HG03469 (cell line): ENCODE data around the gene TMEM269.

Experiments
- ATAC-seq: cut with Tn5 transposase; IDR thresholded peaks from one replicate; pipeline ENCODE4 v1.9.1; 2021; ENCODE audit warnings: mild to moderate bottlenecking, moderate library complexity, moderate number of reproducible peaks; ENCODE audit not compliant: unreplicated experiment

Gene TMEM269, protein sequence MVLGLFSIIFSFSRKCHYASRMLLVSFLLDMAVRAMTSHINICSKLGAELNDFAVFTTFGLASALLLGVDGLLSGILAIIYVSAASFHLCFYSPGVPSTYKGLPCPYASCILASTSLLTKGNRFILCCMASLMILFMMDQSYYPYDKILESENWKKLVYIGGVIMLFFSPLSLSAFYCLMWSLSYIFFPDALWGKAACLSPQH

DNA sequence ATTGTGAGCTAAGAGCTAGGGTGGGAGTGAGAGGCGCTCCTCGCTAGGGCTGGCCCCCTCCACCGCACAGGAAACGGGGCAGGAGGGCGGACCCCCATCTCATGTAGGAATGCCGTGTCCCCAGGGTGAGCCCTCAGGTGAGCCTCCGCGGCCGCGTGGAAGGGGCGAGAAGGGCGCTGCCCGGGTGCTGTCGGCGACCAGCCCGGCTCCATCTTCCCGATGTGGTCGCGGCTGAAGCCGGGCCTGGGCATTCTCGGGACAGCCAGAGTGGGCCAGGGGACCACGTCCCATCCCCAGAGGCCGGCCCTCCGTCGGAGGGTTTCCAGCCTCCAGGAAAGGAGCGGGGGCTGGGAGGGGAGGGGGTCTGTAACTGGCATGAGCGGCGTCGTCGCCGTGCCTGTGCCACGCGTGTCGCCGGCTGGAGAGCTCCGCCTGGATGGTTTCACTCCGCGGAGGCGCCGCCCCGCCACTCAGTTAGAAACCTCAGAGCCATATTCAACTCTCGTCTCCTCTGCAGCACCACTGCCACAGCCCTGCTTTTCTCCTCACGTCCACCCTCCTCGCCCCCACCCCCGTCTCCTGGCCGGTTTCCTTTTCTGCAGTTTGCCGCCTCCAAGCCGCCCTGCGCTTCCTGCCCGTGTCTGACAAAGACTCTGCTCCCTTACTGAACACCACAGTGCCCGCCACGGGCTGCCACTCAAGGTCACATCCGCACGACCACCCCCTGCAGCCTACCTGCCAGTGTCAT lies at the start of gene TMEM269:
TMEM269 (plus strand) TSS at position 46 of the 748 bp plus-strand sequence. CDS start 4,903 bp downstream, outside the sequence.
- ATAC-seq, result no peak

DNA sequence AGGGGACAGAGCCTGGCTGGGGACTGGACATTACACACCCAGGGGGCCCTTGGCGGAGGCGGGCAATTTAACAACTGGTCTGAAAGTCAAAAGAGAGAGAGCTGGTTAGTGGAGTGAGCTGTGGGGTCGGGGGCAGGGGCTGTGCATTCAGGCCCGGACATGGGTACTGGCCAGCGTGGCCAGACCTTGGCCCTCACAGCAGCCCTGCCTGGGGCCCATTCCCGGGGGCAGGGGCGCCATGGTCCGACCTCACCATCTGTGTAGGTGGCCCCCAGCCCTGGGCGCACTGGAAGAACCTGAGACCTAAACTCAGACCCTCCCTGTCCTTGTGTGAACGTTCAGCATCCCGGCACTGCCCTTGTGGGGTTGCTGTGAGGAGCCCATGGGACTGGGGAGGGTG lies 49.7 kb upstream of the TMEM269 start:
- no peak for ATAC-seq

DNA sequence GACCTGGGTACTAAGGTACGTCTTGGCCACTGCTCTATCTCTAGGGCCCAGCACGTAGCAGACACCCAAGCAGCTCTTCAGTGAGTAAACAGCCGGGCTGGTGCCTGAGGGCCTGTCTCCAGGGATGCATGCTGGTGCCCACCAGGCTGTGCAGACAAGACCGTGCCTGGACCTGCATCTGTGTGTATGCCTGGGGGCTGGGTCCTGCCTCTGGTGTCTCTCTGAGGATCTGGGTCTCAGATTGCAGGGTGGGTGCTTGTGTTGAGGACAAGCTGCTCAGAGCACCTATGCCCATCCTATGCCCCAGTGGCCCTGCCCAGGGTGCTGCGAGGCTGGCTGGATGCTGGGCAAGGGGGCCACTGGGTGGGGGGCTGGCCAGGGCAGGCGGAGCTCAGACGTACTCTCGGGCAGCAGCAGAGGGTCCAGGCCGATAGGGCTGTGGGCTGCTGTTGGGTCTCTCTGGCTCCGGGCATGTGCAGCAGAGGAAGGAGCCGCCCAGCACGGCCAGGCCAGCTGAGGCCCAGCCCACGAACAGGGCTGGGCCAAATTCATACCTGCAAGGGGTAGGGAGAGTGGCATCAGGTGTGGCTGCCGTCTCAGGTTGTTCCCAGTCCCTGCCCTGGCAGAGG lies 49.2 kb upstream of the TMEM269 start:
- no peak for ATAC-seq

DNA sequence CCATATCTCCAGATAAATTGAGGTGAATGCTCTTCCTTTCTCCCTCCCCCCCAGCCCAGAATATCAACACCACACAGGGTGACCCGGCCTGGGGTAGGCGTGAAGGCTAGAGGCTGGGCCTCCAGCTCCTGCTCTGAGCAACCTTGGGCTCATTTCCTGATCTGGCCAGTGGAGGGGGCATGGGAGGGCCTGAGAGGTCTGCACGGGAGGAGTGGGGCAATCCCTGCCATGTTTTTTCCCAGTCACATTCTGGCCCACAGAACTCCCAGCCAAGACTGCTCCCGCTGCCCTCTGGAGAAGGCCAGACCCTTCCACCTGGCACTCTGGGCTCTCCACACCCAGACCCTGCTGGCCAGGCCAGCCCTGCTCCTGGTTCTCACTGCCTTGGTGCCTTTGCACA lies 48.6 kb upstream of the TMEM269 start:
- no peak for ATAC-seq

DNA sequence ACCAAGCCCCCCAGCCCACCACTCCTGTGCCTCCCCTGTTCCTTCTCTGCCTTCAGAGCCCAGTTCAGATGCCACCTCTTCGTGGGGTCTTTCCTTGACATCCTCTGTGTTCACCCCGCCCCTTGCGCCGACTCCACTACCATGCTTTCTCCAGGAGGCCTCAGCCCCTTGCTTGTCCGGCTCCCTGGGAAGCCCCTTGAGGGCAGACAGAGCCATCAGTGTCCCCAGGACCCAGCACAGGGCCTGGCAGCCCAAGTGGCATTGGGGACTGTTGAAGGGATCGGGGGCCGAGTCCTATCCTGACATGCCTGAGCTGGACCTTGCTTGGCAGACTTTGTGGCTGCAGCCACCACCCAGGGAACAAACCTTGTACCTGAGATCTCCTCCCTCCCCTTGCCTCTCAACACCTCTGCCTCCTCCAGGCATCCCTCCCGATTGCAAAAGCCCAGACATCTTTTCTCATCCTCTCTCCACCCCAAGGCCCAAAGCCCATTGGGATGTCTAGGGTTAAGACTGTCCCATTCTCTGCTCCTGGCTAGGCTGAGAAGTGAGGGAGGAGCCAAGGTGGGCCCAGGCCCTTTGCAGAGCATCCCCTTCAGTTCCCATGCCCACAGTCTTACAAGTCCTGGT lies 48.1 kb upstream of the TMEM269 start:
- no peak for ATAC-seq

DNA sequence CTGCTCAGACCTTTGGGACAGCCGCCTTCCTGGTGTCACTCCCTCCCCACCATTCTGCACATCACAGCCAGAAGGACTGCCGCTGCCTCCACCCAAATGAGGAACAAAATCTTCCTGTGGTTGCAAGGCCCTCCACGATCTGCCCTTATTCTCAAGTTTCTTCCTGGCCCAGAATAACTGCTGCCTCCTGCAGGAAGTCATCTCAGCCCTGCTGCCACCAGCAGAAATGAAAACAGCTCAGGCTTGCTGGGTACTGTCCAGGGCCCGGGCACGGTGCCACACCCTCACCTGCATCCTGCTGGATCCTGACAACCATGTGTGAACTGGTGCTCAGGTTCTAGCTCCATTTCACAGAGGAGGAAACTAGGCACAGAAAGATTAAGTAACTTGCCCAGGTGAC lies 47.5 kb upstream of the TMEM269 start:
- no peak for ATAC-seq

DNA sequence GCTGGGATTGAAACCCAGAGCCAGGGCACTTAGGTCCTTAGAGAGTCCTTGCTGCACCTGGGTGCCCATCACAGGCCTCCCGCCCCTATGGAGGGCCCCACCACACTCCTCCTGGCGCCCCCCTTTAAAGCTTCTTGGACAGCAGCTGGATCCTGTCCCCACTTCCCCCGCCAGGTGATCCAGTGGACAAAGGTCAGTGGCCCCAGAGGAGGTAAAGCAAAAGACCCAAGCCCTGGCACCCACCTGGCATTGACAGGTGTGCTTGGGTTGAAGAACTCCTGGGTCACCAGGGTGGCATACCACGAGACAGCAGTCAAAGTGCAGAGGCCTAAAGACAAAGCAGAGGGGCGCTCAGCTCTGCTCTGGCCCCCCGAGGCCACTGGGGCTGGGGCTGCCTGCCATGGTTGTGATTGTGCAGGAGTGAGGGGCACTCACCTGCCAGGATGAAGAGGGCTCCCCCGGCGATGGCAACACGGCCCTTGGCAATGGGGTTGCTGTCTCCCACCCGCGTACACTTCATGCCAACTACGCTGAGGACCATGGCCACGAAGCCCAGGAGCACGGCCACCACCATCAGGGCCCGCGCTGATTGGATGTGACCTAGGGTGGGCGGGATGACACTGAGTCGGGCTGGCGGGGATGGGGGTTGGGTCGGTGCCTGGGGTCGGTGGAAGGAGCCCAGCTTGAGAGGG lies 46.7 kb upstream of the TMEM269 start:
- ATAC-seq, result no peak

DNA sequence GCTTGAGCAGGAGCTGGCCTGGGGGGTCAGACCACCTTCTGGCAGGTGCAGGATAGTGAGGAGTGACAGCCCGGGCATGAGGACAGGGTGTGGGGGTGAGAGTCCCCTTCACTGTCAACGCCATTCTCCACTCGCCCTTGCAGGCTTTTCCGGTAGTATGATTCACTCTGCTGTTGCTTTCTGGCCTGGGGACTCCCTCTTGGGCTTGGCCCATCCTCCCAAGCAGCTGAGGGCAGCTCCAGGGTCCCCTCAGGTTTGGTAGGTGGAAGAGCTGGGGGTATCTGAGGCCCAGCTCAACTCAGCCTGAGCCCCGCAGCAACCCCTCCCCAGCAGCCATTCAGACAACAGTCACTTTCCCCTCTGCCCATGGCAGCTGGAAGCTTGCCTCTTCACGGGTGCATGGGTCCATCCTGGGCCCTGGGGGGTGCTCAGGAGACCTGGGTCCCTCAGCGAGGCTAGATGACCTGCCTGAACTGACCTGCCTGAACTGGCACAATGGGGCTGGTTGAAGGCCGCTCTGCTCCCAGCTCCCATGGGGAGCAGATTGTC lies 46.0 kb upstream of the TMEM269 start:
- no peak for ATAC-seq

DNA sequence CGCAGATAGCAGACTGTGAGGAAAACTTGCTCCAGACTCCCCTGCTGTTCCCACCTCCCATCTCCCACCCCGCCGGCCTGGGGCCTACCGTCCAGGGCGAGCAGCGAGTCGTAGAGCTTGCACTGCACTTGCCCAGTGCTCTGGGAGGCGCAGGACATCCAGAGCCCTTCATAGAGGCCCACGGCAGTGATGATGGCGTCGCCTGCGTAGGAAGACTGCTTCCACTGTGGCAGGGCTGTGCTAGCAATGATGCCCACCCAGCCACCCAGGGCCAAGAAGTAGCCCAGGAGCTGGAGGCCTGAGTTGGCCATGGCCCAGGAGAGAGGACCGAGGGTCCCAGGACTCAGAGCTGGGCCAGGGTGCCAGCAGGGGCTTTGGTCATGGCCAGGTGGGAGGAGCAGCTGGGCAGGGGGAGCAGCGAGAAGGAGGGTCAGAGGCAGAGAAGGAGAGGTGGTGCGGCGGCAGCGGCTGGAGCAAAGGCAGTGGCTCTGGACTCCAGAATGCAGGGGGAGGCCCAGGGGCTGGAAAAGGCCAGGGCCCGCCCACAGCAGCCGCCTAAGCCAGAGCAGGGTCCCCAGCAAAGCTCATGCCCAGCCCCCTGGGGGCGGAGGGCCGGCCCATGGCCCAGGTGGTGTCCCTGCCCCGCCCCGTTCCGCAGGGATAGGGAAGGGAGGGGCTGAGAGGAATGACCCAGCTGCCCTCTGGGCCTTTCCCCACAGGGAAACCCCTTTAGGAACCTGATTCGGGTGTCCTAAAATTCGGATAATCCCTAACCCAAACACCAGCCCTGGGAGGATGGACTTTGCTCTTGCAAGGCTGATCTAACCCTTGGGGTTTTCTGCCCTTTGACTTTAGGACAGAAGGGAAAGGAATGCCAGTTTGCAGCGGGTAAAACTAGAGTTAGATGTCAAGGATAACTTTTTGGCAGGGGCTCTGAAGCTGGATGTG lies 44.8 kb upstream of the TMEM269 start, which contains the start of gene CLDN19:
CLDN19 (minus strand) TSS at position 484 of the 948 bp plus-strand sequence; CDS start at position 311, 173 bp downstream.
- ATAC-seq, result no peak

DNA sequence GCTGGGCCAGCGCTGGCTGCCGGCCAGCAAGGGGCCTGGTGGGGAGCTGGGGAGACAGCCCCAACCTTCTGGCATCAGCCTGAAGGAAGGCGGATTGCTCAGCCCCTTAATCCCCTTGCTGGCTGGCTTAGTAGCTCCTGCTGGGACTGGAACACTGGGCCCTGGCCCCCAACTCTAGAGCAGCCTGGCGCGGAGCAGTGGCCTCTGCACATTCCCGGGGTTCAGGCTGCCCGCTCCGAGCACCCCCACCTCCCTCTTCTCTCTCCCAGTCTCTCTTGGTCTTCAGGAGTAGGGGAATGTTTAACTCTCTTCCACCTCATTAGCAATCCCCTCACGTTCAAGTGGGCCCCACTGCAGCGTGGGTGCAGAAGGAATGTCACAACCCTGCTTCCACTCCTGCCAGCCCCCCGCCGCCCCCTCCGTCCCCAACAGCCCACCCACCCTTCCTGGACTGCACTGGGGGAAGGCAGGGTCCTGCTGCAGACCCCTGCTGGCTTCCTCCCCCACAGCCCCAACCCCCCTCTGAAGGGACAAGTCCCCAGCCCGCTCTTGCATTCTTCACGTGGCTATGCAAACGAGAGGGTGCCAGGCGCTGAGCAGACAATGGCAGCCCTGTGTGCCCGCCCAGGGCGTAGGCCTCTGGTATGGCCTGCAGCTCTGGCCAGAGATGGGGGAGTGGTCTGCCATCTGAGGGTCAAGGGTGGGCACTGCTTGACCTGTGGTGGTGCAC lies 43.8 kb upstream of the TMEM269 start:
- ATAC-seq, result no peak

DNA sequence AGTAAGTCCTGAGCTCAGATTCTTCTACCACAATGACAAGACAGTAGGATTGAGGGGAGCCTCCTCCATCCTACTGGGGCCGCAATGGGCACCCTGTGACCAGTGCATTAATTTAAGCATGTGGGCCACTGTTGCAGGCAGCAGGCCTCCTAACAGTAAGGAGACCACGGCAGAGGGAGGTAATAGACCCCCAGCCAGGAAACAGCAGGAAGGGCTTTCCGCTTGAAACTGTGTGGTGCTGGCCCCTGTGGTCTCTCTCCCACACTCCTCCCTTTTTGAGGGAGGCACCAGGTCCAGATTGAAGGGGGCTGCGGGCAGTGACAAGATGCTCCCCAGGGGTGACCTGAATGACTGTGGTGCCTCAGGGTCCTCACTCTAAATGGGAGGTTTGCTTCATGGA lies 43.1 kb upstream of the TMEM269 start:
- no peak for ATAC-seq

DNA sequence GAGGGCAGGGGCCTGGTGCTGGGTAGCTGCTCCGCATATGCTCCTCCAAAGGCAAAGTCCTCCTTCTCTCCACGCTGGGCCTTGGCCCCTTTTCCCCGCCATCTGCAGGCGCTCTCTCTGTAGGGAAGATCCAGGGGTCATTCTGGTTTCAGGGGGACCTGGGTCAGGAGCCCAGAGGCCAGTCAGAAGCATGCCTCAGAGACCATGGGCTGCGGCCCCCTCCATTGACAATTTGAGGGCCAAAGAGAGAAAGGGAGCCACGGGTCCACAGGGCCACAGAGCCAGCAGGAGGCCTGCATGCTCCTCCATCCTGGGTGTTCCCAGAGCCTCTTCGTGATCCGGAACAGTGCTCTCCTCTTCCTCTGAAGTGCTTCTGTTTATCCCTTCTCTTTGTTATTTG lies 42.6 kb upstream of the TMEM269 start:
- no peak for ATAC-seq

DNA sequence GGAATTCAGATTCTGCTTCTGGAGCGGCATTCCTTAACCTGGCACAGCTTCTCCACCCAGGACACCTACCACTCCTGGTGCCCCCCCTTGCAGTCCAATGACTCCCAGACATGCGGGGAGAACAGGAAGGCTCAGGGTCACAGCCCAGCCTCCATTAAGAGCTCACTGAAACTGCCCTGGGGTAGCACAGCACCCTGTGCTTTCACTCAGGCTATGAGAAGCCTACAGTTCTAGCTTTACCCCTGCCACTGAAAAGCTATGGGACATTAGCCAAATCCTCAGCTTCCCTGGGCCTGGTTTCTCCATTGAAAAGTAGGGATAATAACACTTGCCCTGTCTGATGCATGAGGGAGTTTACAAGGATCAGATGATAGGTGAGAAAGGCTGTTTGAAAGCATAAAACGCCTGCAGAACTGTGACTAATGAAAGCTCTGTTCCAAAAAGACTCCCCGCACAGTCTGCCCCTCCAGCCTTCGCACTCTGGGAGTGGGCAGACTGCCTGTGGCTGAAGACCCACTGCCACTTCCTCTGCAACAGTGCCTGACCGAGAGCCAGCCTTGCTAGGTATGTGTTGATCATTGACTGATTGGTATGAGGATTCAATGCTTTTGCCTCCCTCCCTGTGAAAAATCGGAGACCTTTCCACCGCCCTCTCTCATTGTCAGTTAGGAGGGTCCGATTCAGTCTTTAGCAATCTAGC lies 42.0 kb upstream of the TMEM269 start:
- ATAC-seq, result no peak

DNA sequence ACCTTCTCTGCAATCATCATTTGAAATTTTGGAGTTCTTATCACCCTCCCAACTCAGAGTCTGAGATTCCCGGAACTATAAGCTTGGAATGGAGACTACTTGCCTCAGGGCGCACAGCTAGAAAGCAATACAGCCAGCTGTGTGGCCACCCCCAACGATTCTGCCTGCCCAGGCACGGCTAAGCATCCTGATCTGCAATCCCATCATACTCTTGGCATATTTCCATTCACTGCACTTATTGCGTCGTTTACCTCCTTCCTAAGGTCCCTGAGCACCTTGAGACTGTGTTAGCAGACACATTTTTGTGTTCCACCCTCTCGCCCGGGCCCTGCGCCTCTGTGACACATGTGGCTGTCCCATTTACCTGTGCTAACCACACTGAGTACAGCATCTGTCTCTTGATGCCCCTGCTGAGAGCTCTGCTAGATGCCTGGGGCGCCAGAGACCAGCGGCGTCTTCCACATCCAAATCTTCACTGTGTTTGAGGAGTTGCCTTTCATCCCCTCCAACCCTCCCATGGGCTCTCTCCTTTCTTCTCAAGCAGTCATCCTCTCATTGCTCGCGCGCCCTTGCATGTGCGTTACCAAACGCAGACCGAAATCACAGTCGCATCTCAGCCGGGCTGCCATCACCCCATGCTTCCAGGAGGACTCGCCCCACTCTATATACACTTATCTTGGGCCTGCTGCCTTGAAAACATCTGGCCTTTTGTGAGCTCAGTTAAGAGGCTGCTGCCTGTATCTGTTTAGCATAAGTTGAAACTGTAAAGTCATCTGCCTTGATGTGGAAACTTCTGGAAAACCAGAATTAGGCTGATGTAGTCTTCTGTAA lies 41.3 kb upstream of the TMEM269 start:
- no peak for ATAC-seq

DNA sequence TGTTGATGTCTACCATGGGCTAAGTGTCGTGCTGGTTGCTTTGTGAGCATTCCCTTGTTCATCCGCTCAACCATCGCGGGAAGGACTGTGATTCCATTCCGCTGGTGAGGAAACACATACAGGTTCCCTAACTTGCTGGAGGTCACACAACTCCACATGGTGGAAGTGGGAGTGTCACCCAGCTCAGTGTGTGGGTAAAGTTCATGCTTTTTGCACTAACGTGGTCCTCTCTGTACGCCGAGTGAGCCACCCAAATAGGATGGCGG lies 40.7 kb upstream of the TMEM269 start:
- ATAC-seq, result no peak

DNA sequence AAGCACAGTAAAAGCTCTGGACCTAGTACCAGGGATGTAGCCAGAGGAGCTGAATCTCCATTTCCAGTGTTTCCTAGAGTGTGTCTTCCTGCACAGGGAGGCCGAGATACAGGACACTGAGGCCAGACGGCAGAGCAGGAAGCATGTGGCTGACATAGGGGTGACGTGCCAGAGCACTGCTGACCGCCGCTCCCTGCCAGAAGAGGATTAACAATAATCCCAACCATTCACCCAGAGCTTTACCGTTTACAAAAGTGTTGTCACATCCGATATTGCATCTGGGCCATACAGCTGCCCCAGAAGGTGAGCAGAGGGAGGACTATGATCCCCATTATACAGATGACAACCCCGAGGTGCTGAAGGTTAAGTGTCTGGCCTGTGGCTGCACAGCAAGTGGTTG lies 38.9 kb upstream of the TMEM269 start:
- no peak for ATAC-seq

DNA sequence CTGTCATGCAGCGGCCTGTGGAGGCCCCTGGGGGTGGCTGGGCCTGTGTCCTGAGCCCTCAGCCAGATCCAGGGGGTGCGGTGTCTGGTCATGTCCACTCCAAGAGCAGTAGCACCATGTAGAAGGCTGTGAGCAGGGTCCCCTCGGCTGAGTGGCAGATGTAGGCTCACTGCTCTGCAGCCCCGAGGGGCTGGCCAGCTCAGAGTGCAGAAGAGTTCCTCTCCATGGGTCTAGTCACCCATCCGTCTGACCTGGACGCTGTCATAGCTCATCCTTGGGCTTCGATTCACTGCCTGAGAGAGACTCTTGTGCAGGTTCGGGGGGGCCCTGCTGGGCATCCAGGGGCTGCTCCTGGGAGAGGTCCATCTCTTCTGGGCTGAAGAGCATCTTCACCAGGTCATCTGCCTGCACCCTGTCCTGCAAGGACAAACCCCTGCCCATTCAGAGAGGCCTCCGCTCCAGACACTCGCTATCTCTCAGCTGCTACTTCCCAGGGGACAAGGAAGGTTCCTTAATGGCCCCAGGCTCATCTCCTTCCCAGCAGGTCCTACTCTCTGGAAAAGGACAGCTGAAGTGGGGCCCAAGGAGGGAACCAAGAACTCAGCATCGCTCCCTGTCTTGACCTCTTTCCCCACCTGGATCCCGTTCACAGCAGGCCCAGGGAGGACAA lies 38.2 kb upstream of the TMEM269 start:
- ATAC-seq, result no peak
